Measurements from ENCODE around the gene KRT5. TPM values are rescaled to one million over a fixed set of nuclear protein-coding genes. Genes with fewer than 3 reads are reported as not detected.
"Not testable (repeated sequence)": the region's sequence is repeated elsewhere in the genome, so short reads cannot be mapped to it uniquely, and the experiment has no call there.

KRT5 gene
- total RNA-seq, 4 donors from 2014 or later: 0.94 to 9.9 (median 5.9) TPM; not detected in 1

- no peak for DNase-seq
- no peaks in the 10 kb centered on the region for H3K9me3 ChIP-seq
- no peak for TF ChIP-seq CTCF (IDR thresholded peaks at IDR 0.05)
- no peak for TF ChIP-seq POLR2A (IDR thresholded peaks at IDR 0.05)
- H3K36me3 ChIP-seq: no peaks in the 10 kb centered on the region
- H3K27ac ChIP-seq: no peak overlapping the region
- no peaks in the 10 kb centered on the region for H3K27me3 ChIP-seq
- peaks cover 0 to 4% (median 0%) of the 10 kb centered on the region in 4 donors for H3K4me1 ChIP-seq
- H3K4me3 ChIP-seq: no peak overlapping the region
Observed at GRCh38 chr12:52495389-52495788, 24.8 kb downstream of the KRT5 start.

GRCh38 chr12:52494518-52494917 is 25.7 kb downstream of the KRT5 start:
- Histone ChIP-seq H3K27ac (no peak overlapping the region), H3K36me3 (no peaks in the 10 kb centered on the region), H3K4me1 (peaks cover 0 to 4% (median 0%) of the 10 kb centered on the region in 4 donors), H3K27me3 (no peaks in the 10 kb centered on the region), H3K9me3 (no peaks in the 10 kb centered on the region), H3K4me3 (no peak overlapping the region)
- TF ChIP-seq CTCF (IDR thresholded peaks at IDR 0.05) (no peak), POLR2A (IDR thresholded peaks at IDR 0.05) (no peak)
- DNase-seq: peak in 1 of 3 donors; percentile 58

- Histone ChIP-seq H3K36me3 (no peaks in the 10 kb centered on the region), H3K27ac (no peak overlapping the region), H3K4me3 (no peak overlapping the region), H3K9me3 (no peaks in the 10 kb centered on the region), H3K27me3 (no peaks in the 10 kb centered on the region), H3K4me1 (peaks cover 0 to 4% (median 0%) of the 10 kb centered on the region in 4 donors)
- no peak for DNase-seq
- TF ChIP-seq POLR2A (IDR thresholded peaks at IDR 0.05) (no peak), CTCF (IDR thresholded peaks at IDR 0.05) (no peak)
Observed at GRCh38 chr12:52494100-52494499, 26.1 kb downstream of the KRT5 start.

- no peaks in the 10 kb centered on the region for H3K9me3 ChIP-seq
- peaks cover 0 to 4% (median 0%) of the 10 kb centered on the region in 4 donors for H3K4me1 ChIP-seq
- no peak within 1 kb of the TSS for H3K4me3 ChIP-seq
- no peak for DNase-seq
- H3K36me3 ChIP-seq: no peaks in the 10 kb centered on the region
- no peak within 1 kb of the TSS for H3K27ac ChIP-seq
- no peaks in the 10 kb centered on the region for H3K27me3 ChIP-seq
- TF ChIP-seq CTCF (IDR thresholded peaks at IDR 0.05) (no peak), POLR2A (IDR thresholded peaks at IDR 0.05) (no peak)
Observed at GRCh38 chr12:52493172-52493571, 27.0 kb downstream of the KRT5 start, which contains the start of gene KRT6A. Gene KRT6A, minus strand, starts transcription at chr12:52493257. Its CDS starts 69 bp downstream, at chr12:52493188.

- not testable (repeated sequence) for H3K4me3 ChIP-seq, H3K4me1 ChIP-seq, H3K27ac ChIP-seq, H3K9me3 ChIP-seq, H3K36me3 ChIP-seq, DNase-seq, H3K27me3 ChIP-seq
Observed at GRCh38 chr12:52492405-52492804, 27.8 kb downstream of the KRT5 start.

- DNase-seq, H3K27me3 ChIP-seq, H3K9me3 ChIP-seq, H3K4me1 ChIP-seq, H3K4me3 ChIP-seq, H3K27ac ChIP-seq, H3K36me3 ChIP-seq: not testable (repeated sequence)
Observed at GRCh38 chr12:52491495-52491894, 28.7 kb downstream of the KRT5 start.

GRCh38 chr12:52488736-52489135 is 31.5 kb downstream of the KRT5 start:
- no peaks in the 10 kb centered on the region for H3K4me1 ChIP-seq
- H3K27me3 ChIP-seq: no peaks in the 10 kb centered on the region
- no peak for DNase-seq
- no peak for TF ChIP-seq POLR2A (IDR thresholded peaks at IDR 0.05)
- TF ChIP-seq CTCF (IDR thresholded peaks at IDR 0.05): no peak
- H3K4me3 ChIP-seq: no peak overlapping the region
- H3K27ac ChIP-seq: no peak overlapping the region
- no peaks in the 10 kb centered on the region for H3K36me3 ChIP-seq
- no peaks in the 10 kb centered on the region for H3K9me3 ChIP-seq

GRCh38 chr12:52487744-52488443 is 32.3 kb downstream of the KRT5 start:
- not testable (repeated sequence) for H3K4me1 ChIP-seq, H3K27me3 ChIP-seq, H3K9me3 ChIP-seq, H3K4me3 ChIP-seq, DNase-seq, H3K36me3 ChIP-seq, H3K27ac ChIP-seq

All from Peyer's patch (tissue), 4 donors.